Hepatocyte (in vitro differentiated cells): Measurements from ENCODE around the gene ZNF598. TPM values are rescaled to one million over a fixed set of nuclear protein-coding genes. Genes with fewer than 3 reads are reported as not detected.

Source experiments
- DNase-seq: peaks from one replicate; pipeline ENCODE4 v3.0.0-alpha.2; 2016; ENCODE audit warnings: low spot score
- H2AFZ ChIP-seq: fragments of 200-600 bp; sonication (generic); 2 replicates; pipeline ENCODE4 v1.6.0; 2016; ENCODE audit warnings: antibody characterized with exemption, mild to moderate bottlenecking
- H3K27ac ChIP-seq: fragments of 200-600 bp; sonication (generic); 2 replicates; pipeline ENCODE4 v1.5.1; 2016; ENCODE audit warnings: mild to moderate bottlenecking
- H3K27me3 ChIP-seq: fragments of 200-600 bp; sonication (generic); 2 replicates; pipeline ENCODE4 v1.6.1; 2016
- H3K36me3 ChIP-seq: fragments of 200-600 bp; sonication (generic); replicated peaks from 2 replicates; pipeline ENCODE4 v1.5.1; 2016; ENCODE audit warnings: low read depth; ENCODE audit not compliant: insufficient read depth
- H3K4me1 ChIP-seq: fragments of 200-600 bp; sonication (generic); 2 replicates; pipeline ENCODE4 v1.5.1; 2016; ENCODE audit warnings: mild to moderate bottlenecking, moderate library complexity; ENCODE audit not compliant: insufficient read depth
- H3K4me2 ChIP-seq: fragments of 200-600 bp; sonication (generic); 2 replicates; pipeline ENCODE4 v1.6.0; 2016
- H3K4me3 ChIP-seq: fragments of 200-600 bp; sonication (generic); 2 replicates; pipeline ENCODE4 v1.5.1; 2016; ENCODE audit warnings: mild to moderate bottlenecking
- H3K79me2 ChIP-seq: fragments of 200-600 bp; sonication (generic); 2 replicates; pipeline ENCODE4 v1.6.0; 2017; ENCODE audit warnings: mild to moderate bottlenecking
- H3K9me2 ChIP-seq: fragments of 200-600 bp; sonication (generic); replicated peaks from 2 replicates; pipeline ENCODE4 v1.6.0; 2017; ENCODE audit warnings: mild to moderate bottlenecking; ENCODE audit not compliant: insufficient read depth
- H3K9me3 ChIP-seq: fragments of 200-600 bp; sonication (generic); 2 replicates; pipeline ENCODE4 v1.5.1; 2016; ENCODE audit warnings: low read depth, mild to moderate bottlenecking
- H4K20me1 ChIP-seq: fragments of 200-600 bp; sonication (generic); 2 replicates; pipeline ENCODE4 v1.6.0; 2016; ENCODE audit warnings: mild to moderate bottlenecking; ENCODE audit not compliant: insufficient read depth, poor library complexity, severe bottlenecking
- EZH2 ChIP-seq: fragments of 200-600 bp; sonication (generic); IDR thresholded peaks from 2 replicates; pipeline ENCODE4 v1.6.1; 2016; ENCODE audit warnings: antibody characterized with exemption, mild to moderate bottlenecking, borderline replicate concordance
- EZH2phosphoT487 ChIP-seq: fragments of 200-600 bp; sonication (generic); IDR thresholded peaks from one replicate; pipeline ENCODE4 v1.6.1; 2018; ENCODE audit warnings: antibody characterized with exemption, mild to moderate bottlenecking, low read depth, moderate library complexity; ENCODE audit not compliant: unreplicated experiment, severe bottlenecking
- WGBS: methylation state at CpG from one replicate; pipeline ENCODE4 v1.1.6; 2016; ENCODE audit warnings: low lambda C conversion rate; ENCODE audit errors: missing lambda C conversion rate; 5-methylcytosine and 5-hydroxymethylcytosine counted together
- polyA plus RNA-seq: library from polyadenylated mRNA; unstranded; fragments of >200 nt; fragmentation: Nextera tagmentation; extraction: Ambion mirVana; gene quantifications from 2 replicates; pipeline ENCODE4 v1.2.1, GENCODE V29; 2016
- small RNA-seq: library from RNA; depleted of rRNA; stranded (forward); fragments of <200 nt; gene quantifications from one replicate; pipeline ENCODE3, GENCODE V24; 2014
- total RNA-seq: library from RNA; depleted of rRNA; stranded (reverse); fragments of >200 nt; gene quantifications from 2 replicates; pipeline ENCODE4 v1.2.3, GENCODE V29; 2014
- TF ChIP-seq, protein P1 (sequence below): fragments of 200-600 bp; sonication (generic); IDR thresholded peaks from 2 replicates; pipeline ENCODE4 v1.5.1; 2016; ENCODE audit warnings: antibody characterized with exemption, mild to moderate bottlenecking; ENCODE audit not compliant: poor library complexity

ZNF598 gene
- total and polyA plus RNA-seq, 2 experiments from 2014 or later = 22.8 to 29.5 TPM

DNA sequence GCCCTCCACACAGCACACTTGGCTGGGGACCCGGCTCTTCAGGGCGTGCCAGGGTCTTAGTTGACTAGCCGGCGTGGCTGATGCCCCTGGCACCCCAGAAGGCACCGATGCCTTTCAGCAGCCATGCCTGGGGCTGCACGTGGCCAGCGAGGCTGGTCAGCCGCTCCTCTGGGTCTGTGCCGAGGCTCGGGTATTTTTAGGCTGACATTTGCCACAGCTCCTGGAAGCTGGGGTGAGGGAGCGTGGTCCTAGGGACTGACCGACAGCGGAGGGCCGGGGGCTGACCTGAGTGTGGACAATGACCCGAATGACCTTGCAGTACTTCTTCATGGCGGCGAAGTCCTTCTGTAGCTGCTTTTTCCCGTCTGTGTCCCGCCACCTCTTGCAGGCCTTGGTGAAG, 59.1 kb downstream of the ZNF598 start:
- Histone ChIP-seq H3K9me2 (no peaks in the 10 kb centered on the region), H3K27ac (no peak overlapping the region), H4K20me1 (no peaks in the 10 kb centered on the region), H3K79me2 (no peaks in the 10 kb centered on the region), H3K36me3 (no peaks in the 10 kb centered on the region), H3K9me3 (no peaks in the 10 kb centered on the region), H2AFZ (no peak overlapping the region), H3K4me2 (no peak overlapping the region), H3K4me1 (no peaks in the 10 kb centered on the region), H3K4me3 (no peak overlapping the region), H3K27me3 (no peaks in the 10 kb centered on the region)
- no peak for DNase-seq
- WGBS = 95% methylated on average over 19 of the region's 19 CpGs
- TF ChIP-seq EZH2 = no peak
- TF ChIP-seq, protein P1, sequence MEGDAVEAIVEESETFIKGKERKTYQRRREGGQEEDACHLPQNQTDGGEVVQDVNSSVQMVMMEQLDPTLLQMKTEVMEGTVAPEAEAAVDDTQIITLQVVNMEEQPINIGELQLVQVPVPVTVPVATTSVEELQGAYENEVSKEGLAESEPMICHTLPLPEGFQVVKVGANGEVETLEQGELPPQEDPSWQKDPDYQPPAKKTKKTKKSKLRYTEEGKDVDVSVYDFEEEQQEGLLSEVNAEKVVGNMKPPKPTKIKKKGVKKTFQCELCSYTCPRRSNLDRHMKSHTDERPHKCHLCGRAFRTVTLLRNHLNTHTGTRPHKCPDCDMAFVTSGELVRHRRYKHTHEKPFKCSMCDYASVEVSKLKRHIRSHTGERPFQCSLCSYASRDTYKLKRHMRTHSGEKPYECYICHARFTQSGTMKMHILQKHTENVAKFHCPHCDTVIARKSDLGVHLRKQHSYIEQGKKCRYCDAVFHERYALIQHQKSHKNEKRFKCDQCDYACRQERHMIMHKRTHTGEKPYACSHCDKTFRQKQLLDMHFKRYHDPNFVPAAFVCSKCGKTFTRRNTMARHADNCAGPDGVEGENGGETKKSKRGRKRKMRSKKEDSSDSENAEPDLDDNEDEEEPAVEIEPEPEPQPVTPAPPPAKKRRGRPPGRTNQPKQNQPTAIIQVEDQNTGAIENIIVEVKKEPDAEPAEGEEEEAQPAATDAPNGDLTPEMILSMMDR = no peak
- no peak for TF ChIP-seq EZH2phosphoT487

GRCh38 chr16:1950047-1950446, 59.6 kb downstream of the ZNF598 start:
- Histone ChIP-seq H4K20me1 (no peaks in the 10 kb centered on the region), H3K36me3 (no peaks in the 10 kb centered on the region), H3K27me3 (no peaks in the 10 kb centered on the region), H3K9me2 (no peaks in the 10 kb centered on the region), H3K27ac (no peak overlapping the region), H3K4me3 (no peak overlapping the region), H3K4me1 (no peaks in the 10 kb centered on the region), H3K9me3 (no peaks in the 10 kb centered on the region), H3K79me2 (no peaks in the 10 kb centered on the region), H3K4me2 (no peak overlapping the region), H2AFZ (no peak overlapping the region)
- no peak for DNase-seq
- 92% methylated on average over 4 of the region's 7 CpGs for WGBS
- no peak for TF ChIP-seq EZH2
- no peak for TF ChIP-seq EZH2phosphoT487
- TF ChIP-seq, protein P1 = no peak

DNA sequence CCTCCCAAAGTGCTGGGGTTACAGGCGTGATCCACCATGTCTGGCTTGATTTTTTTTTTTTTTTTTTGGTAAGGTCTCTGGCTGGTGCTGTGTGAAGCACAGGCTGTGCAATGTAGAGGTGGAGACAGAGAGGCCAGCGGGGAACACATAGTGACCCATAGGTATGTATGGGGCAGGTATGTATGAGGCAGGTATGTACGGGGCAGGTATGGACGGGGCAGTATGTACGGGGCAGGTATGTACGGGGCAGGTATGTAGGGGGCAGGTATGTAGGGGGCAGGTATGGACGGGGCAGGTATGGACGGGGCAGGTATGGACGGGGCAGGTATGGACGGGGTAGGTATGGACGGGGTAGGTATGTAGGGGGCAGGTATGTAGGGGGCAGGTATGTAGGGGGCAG, 60.1 kb downstream of the ZNF598 start:
- Histone ChIP-seq H3K9me2 (no peaks in the 10 kb centered on the region), H3K36me3 (no peaks in the 10 kb centered on the region), H3K4me2 (no peak overlapping the region), H3K9me3 (no peaks in the 10 kb centered on the region), H3K4me3 (no peak overlapping the region), H3K79me2 (no peaks in the 10 kb centered on the region), H2AFZ (no peak overlapping the region), H3K27me3 (no peaks in the 10 kb centered on the region), H3K4me1 (no peaks in the 10 kb centered on the region), H4K20me1 (no peaks in the 10 kb centered on the region), H3K27ac (no peak overlapping the region)
- TF ChIP-seq EZH2 = no peak
- TF ChIP-seq, protein P1 = no peak
- TF ChIP-seq EZH2phosphoT487 = no peak
- WGBS = 89% methylated on average over 6 of the region's 11 CpGs
- no peak for DNase-seq

Small RNA genes lying within 50 kb of the gene (small RNA-seq; reads per million reads assigned to genes)
- gene AC005363.2 = not detected
- gene RN7SL219P = not detected
- not detected for gene SNORA10
- gene SNORA64 = not detected

Other genes with a start within 250 kb of the ZNF598 start
Only the 30 nearest of the 33 such genes appear.
- gene MRPS34, start 236.7 kb downstream of the ZNF598 start, total RNA-seq = 115 and 116 TPM in 2 replicates
- gene MRPS34, start 236.7 kb downstream of the ZNF598 start, polyA plus RNA-seq = 155 TPM in 2 replicates
- gene SPSB3, start 227.2 kb downstream of the ZNF598 start, total RNA-seq = 34.4 and 38.8 TPM in 2 replicates
- gene SPSB3, start 227.2 kb downstream of the ZNF598 start, polyA plus RNA-seq = 64.6 and 76.4 TPM in 2 replicates
- gene NUBP2, start 226.9 kb downstream of the ZNF598 start, total RNA-seq = 72.7 and 85.4 TPM in 2 replicates
- gene NUBP2, start 226.9 kb downstream of the ZNF598 start, polyA plus RNA-seq = 92.9 and 101 TPM in 2 replicates
- 10.6 and 11.2 TPM in 2 replicates for gene IGFALS, start 216.1 kb downstream of the ZNF598 start, total RNA-seq
- 10.7 and 12.6 TPM in 2 replicates for gene IGFALS, start 216.1 kb downstream of the ZNF598 start, polyA plus RNA-seq
- 55.6 and 69.3 TPM in 2 replicates for gene HAGH, start 183.0 kb downstream of the ZNF598 start, total RNA-seq
- 91.7 and 113 TPM in 2 replicates for gene HAGH, start 183.0 kb downstream of the ZNF598 start, polyA plus RNA-seq
- gene FAHD1, start 182.6 kb downstream of the ZNF598 start, total RNA-seq = 80.6 and 101 TPM in 2 replicates
- gene FAHD1, start 182.6 kb downstream of the ZNF598 start, polyA plus RNA-seq = 59.4 and 76.6 TPM in 2 replicates
- 0.60 TPM in 1 of 2 replicates, not detected in the other for gene MEIOB, start 137.7 kb downstream of the ZNF598 start, total RNA-seq
- 0.28 TPM in 1 of 2 replicates, not detected in the other for gene MEIOB, start 137.7 kb downstream of the ZNF598 start, polyA plus RNA-seq
- gene HS3ST6, start 91.4 kb downstream of the ZNF598 start, total RNA-seq = not detected in 2 replicates
- gene HS3ST6, start 91.4 kb downstream of the ZNF598 start, polyA plus RNA-seq = 0.41 and 0.63 TPM in 2 replicates
- 31.3 and 43.4 TPM in 2 replicates for gene MSRB1, start 66.6 kb downstream of the ZNF598 start, total RNA-seq
- gene MSRB1, start 66.6 kb downstream of the ZNF598 start, polyA plus RNA-seq = 48.7 and 62.4 TPM in 2 replicates
- not detected in 2 replicates for gene RPL3L, start 55.1 kb downstream of the ZNF598 start, total RNA-seq
- 0.08 TPM in 1 of 2 replicates, not detected in the other for gene RPL3L, start 55.1 kb downstream of the ZNF598 start, polyA plus RNA-seq
- 162 and 234 TPM in 2 replicates for gene NDUFB10, start 50.3 kb downstream of the ZNF598 start, total RNA-seq
- gene NDUFB10, start 50.3 kb downstream of the ZNF598 start, polyA plus RNA-seq = 244 and 251 TPM in 2 replicates
- 1,991 and 2,285 TPM in 2 replicates for gene RPS2, start 45.0 kb downstream of the ZNF598 start, total RNA-seq
- 1,449 and 1,663 TPM in 2 replicates for gene RPS2, start 45.0 kb downstream of the ZNF598 start, polyA plus RNA-seq
- not detected in 2 replicates for gene RNF151, start 43.0 kb downstream of the ZNF598 start, total RNA-seq
- not detected in 2 replicates for gene RNF151, start 43.0 kb downstream of the ZNF598 start, polyA plus RNA-seq
- gene TBL3, start 37.8 kb downstream of the ZNF598 start, total RNA-seq = 19.9 and 24.2 TPM in 2 replicates
- 48.5 and 56.3 TPM in 2 replicates for gene TBL3, start 37.8 kb downstream of the ZNF598 start, polyA plus RNA-seq
- gene NOXO1, start 28.4 kb downstream of the ZNF598 start, total RNA-seq = 2.3 and 5.1 TPM in 2 replicates
- 5.4 and 6.0 TPM in 2 replicates for gene NOXO1, start 28.4 kb downstream of the ZNF598 start, polyA plus RNA-seq
- gene GFER, start 25.6 kb downstream of the ZNF598 start, total RNA-seq = 34.0 and 34.9 TPM in 2 replicates
- 44.0 and 56.8 TPM in 2 replicates for gene GFER, start 25.6 kb downstream of the ZNF598 start, polyA plus RNA-seq
- 1.4 and 2.2 TPM in 2 replicates for gene SYNGR3, start 19.9 kb downstream of the ZNF598 start, total RNA-seq
- 1.5 and 2.5 TPM in 2 replicates for gene SYNGR3, start 19.9 kb downstream of the ZNF598 start, polyA plus RNA-seq
- gene NPW, start 10.0 kb upstream of the ZNF598 start, total RNA-seq = 2.7 and 4.1 TPM in 2 replicates
- gene NPW, start 10.0 kb upstream of the ZNF598 start, polyA plus RNA-seq = 45.2 and 57.6 TPM in 2 replicates
- gene NHERF2, start 17.1 kb upstream of the ZNF598 start, total RNA-seq = 25.9 and 29.6 TPM in 2 replicates
- 37.7 and 43.8 TPM in 2 replicates for gene NHERF2, start 17.1 kb upstream of the ZNF598 start, polyA plus RNA-seq
- gene NTHL1, start 38.0 kb upstream of the ZNF598 start, total RNA-seq = 19.6 and 20.2 TPM in 2 replicates
- 23.4 and 28.5 TPM in 2 replicates for gene NTHL1, start 38.0 kb upstream of the ZNF598 start, polyA plus RNA-seq
- gene TSC2, start 38.2 kb upstream of the ZNF598 start, total RNA-seq = 39.5 and 41.8 TPM in 2 replicates
- gene TSC2, start 38.2 kb upstream of the ZNF598 start, polyA plus RNA-seq = 78.7 and 113 TPM in 2 replicates
- gene PKD1, start 126.1 kb upstream of the ZNF598 start, total RNA-seq = 40.2 and 60.6 TPM in 2 replicates
- 35.9 and 49.3 TPM in 2 replicates for gene PKD1, start 126.1 kb upstream of the ZNF598 start, polyA plus RNA-seq
- 4.1 and 8.3 TPM in 2 replicates for gene RAB26, start 138.8 kb upstream of the ZNF598 start, total RNA-seq
- 11.3 and 15.0 TPM in 2 replicates for gene RAB26, start 138.8 kb upstream of the ZNF598 start, polyA plus RNA-seq
- 55.1 and 73.4 TPM in 2 replicates for gene TRAF7, start 146.0 kb upstream of the ZNF598 start, total RNA-seq
- gene TRAF7, start 146.0 kb upstream of the ZNF598 start, polyA plus RNA-seq = 30.0 and 37.4 TPM in 2 replicates
- 0.47 and 0.80 TPM in 2 replicates for gene CASKIN1, start 186.8 kb upstream of the ZNF598 start, total RNA-seq
- 1.7 TPM in 2 replicates for gene CASKIN1, start 186.8 kb upstream of the ZNF598 start, polyA plus RNA-seq
- 28.3 and 52.4 TPM in 2 replicates for gene MLST8, start 195.6 kb upstream of the ZNF598 start, total RNA-seq
- gene MLST8, start 195.6 kb upstream of the ZNF598 start, polyA plus RNA-seq = 87.3 and 88.3 TPM in 2 replicates
- 3.3 and 9.9 TPM in 2 replicates for gene BRICD5, start 201.0 kb upstream of the ZNF598 start, total RNA-seq
- gene BRICD5, start 201.0 kb upstream of the ZNF598 start, polyA plus RNA-seq = 6.2 and 14.8 TPM in 2 replicates
- 20.6 and 24.8 TPM in 2 replicates for gene PGP, start 205.0 kb upstream of the ZNF598 start, total RNA-seq
- 34.2 and 38.0 TPM in 2 replicates for gene PGP, start 205.0 kb upstream of the ZNF598 start, polyA plus RNA-seq
- gene E4F1, start 213.8 kb upstream of the ZNF598 start, total RNA-seq = 18.1 and 19.7 TPM in 2 replicates
- gene E4F1, start 213.8 kb upstream of the ZNF598 start, polyA plus RNA-seq = 15.5 and 28.4 TPM in 2 replicates
- 0.23 and 0.64 TPM in 2 replicates for gene DNASE1L2, start 226.6 kb upstream of the ZNF598 start, total RNA-seq
- 0.27 and 0.80 TPM in 2 replicates for gene DNASE1L2, start 226.6 kb upstream of the ZNF598 start, polyA plus RNA-seq